ENCODE results near the gene NTSR1. TPM values are rescaled to one million over a fixed set of nuclear protein-coding genes. Genes with fewer than 3 reads are reported as not detected.

Gene NTSR1
- total RNA-seq, 1 donor from 2014 or later: 0.24 TPM

DNA sequence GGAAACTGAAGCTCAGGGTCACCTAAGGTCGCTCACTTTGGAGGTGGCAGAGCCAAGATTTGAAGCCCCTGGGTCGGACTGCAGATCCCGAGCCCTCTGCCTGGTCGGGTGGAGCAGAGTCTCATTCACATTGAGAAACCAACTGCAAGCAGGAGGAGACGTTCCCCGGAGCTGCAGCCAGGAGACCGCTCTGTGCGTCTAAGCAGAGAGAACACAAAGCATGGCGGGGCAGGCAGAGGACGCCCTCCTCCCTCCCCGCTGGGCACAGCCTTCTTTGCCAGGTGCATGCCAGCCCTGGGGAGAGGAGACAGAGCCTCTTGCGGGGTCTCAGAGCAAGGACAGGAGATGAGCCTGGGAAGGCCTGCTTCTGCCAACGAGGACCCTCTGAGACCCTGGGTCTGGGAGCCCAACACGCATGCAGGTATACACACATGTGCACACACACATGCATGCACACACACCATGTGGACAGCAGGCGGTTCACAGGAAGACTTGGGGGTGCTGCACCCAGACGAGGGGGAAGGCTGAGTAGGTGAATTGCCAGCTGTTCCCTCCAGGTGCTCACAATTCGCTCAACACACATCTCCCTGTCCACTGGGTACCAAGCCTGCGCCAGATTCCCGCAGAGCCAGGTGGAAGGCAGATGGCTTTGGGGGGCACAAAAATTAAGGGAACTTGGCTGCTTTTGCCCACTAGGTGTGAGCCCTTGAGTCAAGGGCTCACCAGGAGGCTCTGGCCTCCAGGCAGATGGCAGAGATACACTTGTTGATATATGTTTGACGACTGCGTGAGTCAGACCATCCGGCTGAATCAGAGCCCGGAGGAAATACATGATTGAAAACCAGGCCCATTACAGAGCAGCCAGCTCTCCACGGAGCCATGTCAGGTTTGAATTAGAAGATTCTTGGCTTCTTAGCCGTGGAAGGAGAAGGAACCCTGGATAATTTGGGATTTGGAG is 5.5 kb upstream of the NTSR1 start:
- H3K36me3 Mint-ChIP-seq: no peaks in the 10 kb centered on the region
- peaks cover 15% of the 10 kb centered on the region for H3K4me1 Mint-ChIP-seq (ENCODE audit: unreplicated experiment)
- no peak overlapping the region for H3K27ac Mint-ChIP-seq
- H3K27me3 Mint-ChIP-seq: peaks cover 52% of the 10 kb centered on the region
- no peak for DNase-seq (ENCODE audit: extremely low spot score, unreplicated experiment)
- H3K4me3 Mint-ChIP-seq: no peak overlapping the region
- H3K9me3 Mint-ChIP-seq: no peaks in the 10 kb centered on the region
- TF ChIP-seq, protein P1, sequence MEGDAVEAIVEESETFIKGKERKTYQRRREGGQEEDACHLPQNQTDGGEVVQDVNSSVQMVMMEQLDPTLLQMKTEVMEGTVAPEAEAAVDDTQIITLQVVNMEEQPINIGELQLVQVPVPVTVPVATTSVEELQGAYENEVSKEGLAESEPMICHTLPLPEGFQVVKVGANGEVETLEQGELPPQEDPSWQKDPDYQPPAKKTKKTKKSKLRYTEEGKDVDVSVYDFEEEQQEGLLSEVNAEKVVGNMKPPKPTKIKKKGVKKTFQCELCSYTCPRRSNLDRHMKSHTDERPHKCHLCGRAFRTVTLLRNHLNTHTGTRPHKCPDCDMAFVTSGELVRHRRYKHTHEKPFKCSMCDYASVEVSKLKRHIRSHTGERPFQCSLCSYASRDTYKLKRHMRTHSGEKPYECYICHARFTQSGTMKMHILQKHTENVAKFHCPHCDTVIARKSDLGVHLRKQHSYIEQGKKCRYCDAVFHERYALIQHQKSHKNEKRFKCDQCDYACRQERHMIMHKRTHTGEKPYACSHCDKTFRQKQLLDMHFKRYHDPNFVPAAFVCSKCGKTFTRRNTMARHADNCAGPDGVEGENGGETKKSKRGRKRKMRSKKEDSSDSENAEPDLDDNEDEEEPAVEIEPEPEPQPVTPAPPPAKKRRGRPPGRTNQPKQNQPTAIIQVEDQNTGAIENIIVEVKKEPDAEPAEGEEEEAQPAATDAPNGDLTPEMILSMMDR (conservative IDR thresholded peaks at IDR 0.05): no peak

GRCh38 chr20:62703853-62704228 is 4.8 kb upstream of the NTSR1 start:
- no peak overlapping the region for H3K27ac Mint-ChIP-seq
- H3K4me1 Mint-ChIP-seq (ENCODE audit: unreplicated experiment): peaks cover 15% of the 10 kb centered on the region
- DNase-seq (ENCODE audit: extremely low spot score, unreplicated experiment): no peak
- no peak overlapping the region for H3K4me3 Mint-ChIP-seq
- TF ChIP-seq, protein P1 (conservative IDR thresholded peaks at IDR 0.05): no peak
- H3K36me3 Mint-ChIP-seq: no peaks in the 10 kb centered on the region
- H3K27me3 Mint-ChIP-seq: peaks cover 53% of the 10 kb centered on the region
- no peaks in the 10 kb centered on the region for H3K9me3 Mint-ChIP-seq

- Mint-ChIP-seq H3K4me1 (ENCODE audit: unreplicated experiment) (peaks cover 15% of the 10 kb centered on the region), H3K27me3 (peaks cover 54% of the 10 kb centered on the region), H3K4me3 (no peak overlapping the region), H3K36me3 (no peaks in the 10 kb centered on the region), H3K27ac (no peak overlapping the region), H3K9me3 (no peaks in the 10 kb centered on the region)
- DNase-seq (ENCODE audit: extremely low spot score, unreplicated experiment): no peak
- TF ChIP-seq, protein P1 (conservative IDR thresholded peaks at IDR 0.05): no peak
These were observed 4.2 kb upstream of the NTSR1 start for GRCh38 chr20:62704341-62704948.

GRCh38 chr20:62705627-62706026 is 3.0 kb upstream of the NTSR1 start:
- no peak for DNase-seq (ENCODE audit: extremely low spot score, unreplicated experiment)
- H3K9me3 Mint-ChIP-seq: no peaks in the 10 kb centered on the region
- H3K27me3 Mint-ChIP-seq: peaks cover 61% of the 10 kb centered on the region
- peaks cover 15% of the 10 kb centered on the region for H3K4me1 Mint-ChIP-seq (ENCODE audit: unreplicated experiment)
- H3K27ac Mint-ChIP-seq: no peak overlapping the region
- TF ChIP-seq, protein P1 (conservative IDR thresholded peaks at IDR 0.05): no peak
- H3K36me3 Mint-ChIP-seq: no peaks in the 10 kb centered on the region
- H3K4me3 Mint-ChIP-seq: no peak overlapping the region

GRCh38 chr20:62706344-62706743 is 2.3 kb upstream of the NTSR1 start:
- TF ChIP-seq, protein P1 (conservative IDR thresholded peaks at IDR 0.05): no peak
- Mint-ChIP-seq H3K4me3 (no peak overlapping the region), H3K9me3 (no peaks in the 10 kb centered on the region), H3K36me3 (no peaks in the 10 kb centered on the region), H3K27me3 (peaks cover 59% of the 10 kb centered on the region), H3K27ac (no peak overlapping the region), H3K4me1 (ENCODE audit: unreplicated experiment) (peaks cover 15% of the 10 kb centered on the region)
- no peak for DNase-seq (ENCODE audit: extremely low spot score, unreplicated experiment)

Measured in type B pancreatic cell (in vitro differentiated cells).